SK-N-SH (cell line): ENCODE data around the gene CLIC4.
"Not testable (repeated sequence)": the region's sequence is repeated elsewhere in the genome, so short reads cannot be mapped to it uniquely, and the experiment has no call there.

Source experiments
- CTCF ChIP-seq: fragments of 200-600 bp; sonication (generic); IDR thresholded peaks from 2 replicates; pipeline ENCODE4 v1.6.1; 2017; ENCODE audit warnings: antibody characterized with exemption, mild to moderate bottlenecking, moderate library complexity
- EP300 ChIP-seq, 2 experiments: IDR thresholded peaks; 2 replicates each; pipeline versions ENCODE4 v1.4.0 to v1.6.1; 2012; ENCODE audit warnings: borderline replicate concordance in 1 of 2, low read depth in 1 of 2, low read length in 1 of 2
- MXI1 ChIP-seq: IDR thresholded peaks from 2 replicates; pipeline ENCODE4 v1.6.1; 2012; ENCODE audit warnings: mild to moderate bottlenecking, low read depth, low read length, improper control_type of control experiment
- RFX5 ChIP-seq: IDR thresholded peaks from 2 replicates; pipeline ENCODE4 v1.6.1; 2012; ENCODE audit warnings: mild to moderate bottlenecking, improper control_type of control experiment, low read length
- SIN3A ChIP-seq: IDR thresholded peaks from 2 replicates; pipeline ENCODE4 v1.6.1; 2012; ENCODE audit warnings: low read depth, mild to moderate bottlenecking, low read length, moderate library complexity, borderline replicate concordance
- TAF1 ChIP-seq: IDR thresholded peaks from 2 replicates; pipeline ENCODE4 v1.6.1; 2012; ENCODE audit warnings: low read depth, mild to moderate bottlenecking, low read length, moderate library complexity, borderline replicate concordance
- USF2 ChIP-seq: fragments of 150-350 bp; IDR thresholded peaks from 2 replicates; pipeline ENCODE4 v1.6.1; 2017; ENCODE audit warnings: antibody characterized with exemption, low read length, low read depth, borderline replicate concordance

- TF ChIP-seq RFX5; USF2; MXI1; CTCF; SIN3A; TAF1; EP300 (IDR thresholded peaks at IDR 0.05; ENCODE audit: borderline replicate concordance in 1 of 2, low read depth in 1 of 2, low read length in 1 of 2): not testable (repeated sequence)
Measured at GRCh38 chr1:24811494-24811893, 66.2 kb downstream of the CLIC4 start.
